MM.1S (cell line): ENCODE results near the gene PHACTR1.

ENCODE experiments used
- DNase-seq: peaks from one replicate; pipeline ENCODE4 v3.0.0-alpha.2; 2015
- H2AFZ ChIP-seq: fragments of 300-600 bp; sonication (generic); 2 replicates; pipeline ENCODE4 v1.6.0; 2016; ENCODE audit warnings: antibody characterized with exemption, low read length
- H3F3A ChIP-seq: fragments of 300-600 bp; sonication (generic); 2 replicates; pipeline ENCODE4 v1.6.1; 2016; ENCODE audit warnings: mild to moderate bottlenecking, antibody characterized with exemption, low read length, moderate library complexity, mixed read lengths; ENCODE audit not compliant: insufficient read depth
- H3K27ac ChIP-seq: fragments of 300-600 bp; sonication (generic); 2 replicates; pipeline ENCODE4 v1.5.1; 2016; ENCODE audit warnings: mild to moderate bottlenecking, low read length
- H3K27me3 ChIP-seq: fragments of 300-600 bp; sonication (generic); replicated peaks from 2 replicates; pipeline ENCODE4 v1.6.0; 2016; ENCODE audit warnings: low read length; ENCODE audit not compliant: insufficient read depth
- H3K36me3 ChIP-seq: fragments of 300-600 bp; sonication (generic); replicated peaks from 2 replicates; pipeline ENCODE4 v1.6.1; 2016; ENCODE audit warnings: mild to moderate bottlenecking, low read length, mixed read lengths; ENCODE audit not compliant: insufficient read depth
- H3K4me1 ChIP-seq: fragments of 300-600 bp; sonication (generic); 2 replicates; pipeline ENCODE4 v1.6.1; 2016; ENCODE audit warnings: low read length, mixed read lengths
- H3K4me2 ChIP-seq: fragments of 300-600 bp; sonication (generic); 2 replicates; pipeline ENCODE4 v1.6.0; 2016; ENCODE audit warnings: low read depth, low read length
- H3K4me3 ChIP-seq: fragments of 300-600 bp; sonication (generic); 2 replicates; pipeline ENCODE4 v1.5.1; 2016; ENCODE audit warnings: low read length, mixed read lengths
- H3K79me2 ChIP-seq: fragments of 300-600 bp; sonication (generic); 2 replicates; pipeline ENCODE4 v1.6.1; 2016; ENCODE audit warnings: mixed run types, low read length, mixed read lengths
- H3K9ac ChIP-seq: fragments of 300-600 bp; sonication (generic); 2 replicates; pipeline ENCODE4 v1.6.1; 2016; ENCODE audit warnings: low read length, mixed read lengths
- H3K9me2 ChIP-seq: fragments of 300-600 bp; sonication (generic); replicated peaks from 2 replicates; pipeline ENCODE4 v1.6.1; 2016; ENCODE audit warnings: mild to moderate bottlenecking, low read length, mixed read lengths; ENCODE audit not compliant: insufficient read depth
- H3K9me3 ChIP-seq: fragments of 300-600 bp; sonication (generic); replicated peaks from 2 replicates; pipeline ENCODE4 v1.6.1; 2016; ENCODE audit warnings: mild to moderate bottlenecking, low read length, mixed read lengths; ENCODE audit not compliant: insufficient read depth
- H4K20me1 ChIP-seq: fragments of 300-600 bp; sonication (generic); 2 replicates; pipeline ENCODE4 v1.6.1; 2016; ENCODE audit warnings: mild to moderate bottlenecking, low read length, moderate library complexity, mixed read lengths; ENCODE audit not compliant: insufficient read depth
- EZH2 ChIP-seq: fragments of 300-600 bp; sonication (generic); optimal IDR thresholded peaks from 2 replicates; pipeline ENCODE3; 2017; ENCODE audit warnings: low read depth, mild to moderate bottlenecking, antibody characterized with exemption, low read length, mixed read lengths
- EZH2phosphoT487 ChIP-seq: fragments of 300-600 bp; sonication (generic); IDR thresholded peaks from 2 replicates; pipeline ENCODE4 v1.6.1; 2018; ENCODE audit warnings: antibody characterized with exemption, low read length
- TF ChIP-seq, protein P1 (sequence below): fragments of 300-600 bp; sonication (generic); IDR thresholded peaks from 2 replicates; pipeline ENCODE4 v1.5.1; 2016; ENCODE audit warnings: antibody characterized with exemption, low read length, mixed read lengths

PHACTR1 gene

DNA sequence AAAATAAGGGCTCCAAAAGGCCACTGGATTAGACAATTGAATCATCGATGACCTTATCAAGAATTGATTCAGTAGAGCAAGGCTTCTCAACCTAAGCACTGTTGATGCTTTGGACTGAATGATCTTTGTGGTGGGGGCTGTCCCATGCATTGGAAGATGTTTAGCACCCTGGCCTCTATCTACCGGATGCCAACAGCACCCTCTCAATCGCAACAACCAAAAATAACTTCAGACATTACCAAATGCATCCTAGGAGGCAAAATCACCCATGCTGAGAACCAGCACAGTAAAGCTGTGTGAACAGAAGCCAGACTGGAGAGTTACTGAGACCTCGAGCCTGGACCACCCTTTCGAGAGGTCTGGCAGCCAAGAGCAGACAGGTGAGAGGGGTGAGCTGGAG, 544.3 kb downstream of the PHACTR1 start:
- no peak overlapping the region for H3K4me3 ChIP-seq
- H3K4me1 ChIP-seq = peaks cover 65% of the 10 kb centered on the region
- H3F3A ChIP-seq = peaks cover 40% of the 10 kb centered on the region
- H3K36me3 ChIP-seq = no peaks in the 10 kb centered on the region
- no peak for DNase-seq
- H3K27me3 ChIP-seq = no peaks in the 10 kb centered on the region
- no peaks in the 10 kb centered on the region for H3K79me2 ChIP-seq
- no peaks in the 10 kb centered on the region for H3K9me2 ChIP-seq
- no peaks in the 10 kb centered on the region for H4K20me1 ChIP-seq
- peak overlapping the region; percentile 73; the same call in 1 of the 2 replicates for H3K27ac ChIP-seq
- TF ChIP-seq EZH2phosphoT487 (no peak), EZH2 (no peak)
- TF ChIP-seq, protein P1, sequence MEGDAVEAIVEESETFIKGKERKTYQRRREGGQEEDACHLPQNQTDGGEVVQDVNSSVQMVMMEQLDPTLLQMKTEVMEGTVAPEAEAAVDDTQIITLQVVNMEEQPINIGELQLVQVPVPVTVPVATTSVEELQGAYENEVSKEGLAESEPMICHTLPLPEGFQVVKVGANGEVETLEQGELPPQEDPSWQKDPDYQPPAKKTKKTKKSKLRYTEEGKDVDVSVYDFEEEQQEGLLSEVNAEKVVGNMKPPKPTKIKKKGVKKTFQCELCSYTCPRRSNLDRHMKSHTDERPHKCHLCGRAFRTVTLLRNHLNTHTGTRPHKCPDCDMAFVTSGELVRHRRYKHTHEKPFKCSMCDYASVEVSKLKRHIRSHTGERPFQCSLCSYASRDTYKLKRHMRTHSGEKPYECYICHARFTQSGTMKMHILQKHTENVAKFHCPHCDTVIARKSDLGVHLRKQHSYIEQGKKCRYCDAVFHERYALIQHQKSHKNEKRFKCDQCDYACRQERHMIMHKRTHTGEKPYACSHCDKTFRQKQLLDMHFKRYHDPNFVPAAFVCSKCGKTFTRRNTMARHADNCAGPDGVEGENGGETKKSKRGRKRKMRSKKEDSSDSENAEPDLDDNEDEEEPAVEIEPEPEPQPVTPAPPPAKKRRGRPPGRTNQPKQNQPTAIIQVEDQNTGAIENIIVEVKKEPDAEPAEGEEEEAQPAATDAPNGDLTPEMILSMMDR = no peak
- peak overlapping the region; percentile 69; the same call in 1 of the 2 replicates for H3K4me2 ChIP-seq
- no peaks in the 10 kb centered on the region for H3K9me3 ChIP-seq
- H2AFZ ChIP-seq = no peak overlapping the region
- no peak overlapping the region for H3K9ac ChIP-seq

DNA sequence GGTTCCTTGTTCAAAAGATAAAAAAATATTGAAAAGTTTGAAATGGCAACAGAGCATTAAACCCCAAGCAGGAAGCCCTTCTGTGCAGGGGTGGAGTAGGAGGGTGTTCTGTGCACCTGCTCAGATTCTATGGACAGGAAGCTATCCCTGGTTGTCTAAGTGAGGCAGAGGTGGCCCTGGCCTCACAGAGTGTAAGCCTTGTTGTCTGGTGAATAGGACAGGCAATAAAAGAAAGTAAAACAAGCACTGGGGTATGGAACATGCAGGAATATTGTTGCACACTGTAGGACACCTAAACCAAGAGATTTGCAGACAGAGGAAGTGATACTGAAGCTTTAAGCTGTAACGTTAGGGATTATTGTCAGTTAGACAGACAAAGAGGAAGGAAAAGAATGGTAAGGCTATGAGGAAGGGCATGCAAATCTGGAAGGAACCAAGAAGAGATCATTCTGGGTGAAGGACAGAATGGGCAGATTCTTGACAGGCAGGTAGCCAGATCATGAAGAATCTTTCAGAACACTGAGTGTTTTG, 545.0 kb downstream of the PHACTR1 start:
- peaks cover 58% of the 10 kb centered on the region for H3K4me1 ChIP-seq

DNA sequence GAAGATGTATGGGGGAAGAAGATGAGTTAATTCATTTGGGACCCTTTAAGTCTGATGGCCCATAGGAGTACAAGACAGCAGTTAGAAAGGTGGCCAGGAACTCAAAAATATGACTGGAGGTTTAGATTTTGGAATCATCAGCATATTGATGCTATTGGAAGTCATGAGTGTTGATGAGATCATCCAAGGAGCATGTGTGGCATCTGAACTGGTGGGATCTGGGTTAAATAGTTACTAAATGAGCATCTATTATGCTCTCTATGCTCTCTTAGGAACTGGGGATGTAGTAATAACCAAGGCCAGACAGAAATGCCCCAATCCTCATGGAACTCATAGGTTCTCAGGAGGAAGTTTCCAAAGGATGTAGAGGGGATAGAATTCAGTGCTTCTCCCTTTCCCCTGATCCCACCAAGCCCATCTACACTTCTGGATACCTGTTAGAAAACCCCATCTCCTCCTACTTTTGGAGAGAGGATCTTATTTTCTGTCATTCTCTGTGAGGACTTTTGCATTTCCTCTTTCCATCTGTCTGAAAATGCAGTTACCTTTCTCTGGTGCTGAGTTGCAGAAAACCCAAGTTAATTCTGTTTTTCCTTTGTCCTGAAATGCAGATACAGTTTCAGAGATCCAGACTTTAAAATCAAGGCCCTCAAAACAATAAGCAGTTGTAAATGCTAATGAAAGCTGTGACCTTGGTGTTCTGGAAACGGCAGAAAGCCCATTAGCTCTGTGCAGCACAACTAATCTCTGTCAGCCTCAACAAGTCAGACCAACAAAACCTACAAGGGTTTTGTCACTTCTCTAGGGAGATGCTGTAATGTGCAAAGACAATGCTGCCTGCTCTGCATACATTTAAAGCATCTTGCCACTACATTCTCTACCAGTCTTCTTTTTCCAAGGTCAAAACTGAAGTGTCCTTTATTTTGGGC, 546.0 kb downstream of the PHACTR1 start:
- Histone ChIP-seq H3K9me2 (no peaks in the 10 kb centered on the region), H3K9ac (no peak overlapping the region), H3K4me1 (peaks cover 57% of the 10 kb centered on the region), H3K4me3 (no peak overlapping the region), H3F3A (peaks cover 40% of the 10 kb centered on the region), H3K4me2 (peak overlapping the region; percentile 69), H4K20me1 (no peaks in the 10 kb centered on the region), H3K27ac (peak overlapping the region; percentile 73; the same call in 1 of the 2 replicates), H3K27me3 (no peaks in the 10 kb centered on the region), H3K79me2 (no peaks in the 10 kb centered on the region), H2AFZ (peak overlapping the region; percentile 56; the same call in 1 of the 2 replicates), H3K9me3 (no peaks in the 10 kb centered on the region), H3K36me3 (no peaks in the 10 kb centered on the region)
- no peak for TF ChIP-seq EZH2phosphoT487
- TF ChIP-seq, protein P1 = no peak
- no peak for TF ChIP-seq EZH2
- no peak for DNase-seq

More for the DNA sequence above, 545.0 kb downstream of the PHACTR1 start:
- no peaks in the 10 kb centered on the region for H3K27me3 ChIP-seq
- peak overlapping the region; percentile 73 for H3K27ac ChIP-seq
- peak overlapping the region; percentile 56 for H2AFZ ChIP-seq
- DNase-seq = peak; percentile 77
- H3K9me2 ChIP-seq = no peaks in the 10 kb centered on the region
- peaks cover 40% of the 10 kb centered on the region for H3F3A ChIP-seq
- H3K4me3 ChIP-seq = peak overlapping the region; percentile 45
- no peaks in the 10 kb centered on the region for H4K20me1 ChIP-seq
- H3K79me2 ChIP-seq = no peaks in the 10 kb centered on the region
- no peak overlapping the region for H3K9ac ChIP-seq
- H3K4me2 ChIP-seq = peak overlapping the region; percentile 69
- H3K9me3 ChIP-seq = no peaks in the 10 kb centered on the region
- H3K36me3 ChIP-seq = no peaks in the 10 kb centered on the region
- TF ChIP-seq, protein P1 = no peak
- TF ChIP-seq EZH2 (no peak), EZH2phosphoT487 (no peak)
